ENCODE results near the gene SARM1. TPM values are rescaled to one million over a fixed set of nuclear protein-coding genes. Genes with fewer than 3 reads are reported as not detected.

Gene SARM1
- total and polyA plus RNA-seq, 9 of the 15 experiments (the other 6 are each of a cell fraction or from before 2014, with no cell fraction given): 0.04 to 0.55 (median 0.11) TPM; not detected in 2

- Histone ChIP-seq H3K4me1 (replicated peaks in 1 of 2; ENCODE audit: control insufficient read depth in 2 of 2, insufficient read depth in 2 of 2, low read length in 2 of 2) (no peaks in the 10 kb centered on the region), H3K27me3 (ENCODE audit: control insufficient read depth in 2 of 2, insufficient read depth in 2 of 2, low read length in 2 of 2) (peaks cover 9 to 10% of the 10 kb centered on the region in 2 experiments; a peak in 4 of 5 replicates), H3K79me2 (ENCODE audit: control insufficient read depth, insufficient read depth, low read length) (no peaks in the 10 kb centered on the region), H3K4me3 (no peak overlapping the region), H3K4me2 (ENCODE audit: insufficient read depth, low read length) (no peak overlapping the region), H3K9me1 (ENCODE audit: control insufficient read depth, insufficient read depth, low read length) (no peaks in the 10 kb centered on the region), H4K20me1 (replicated peaks; ENCODE audit: control insufficient read depth, insufficient read depth, low read length) (no peaks in the 10 kb centered on the region), H3K27ac (ENCODE audit: extremely low read depth, low read depth, low read length) (no peak overlapping the region), H3K36me3 (ENCODE audit: control insufficient read depth, insufficient read depth, low read length) (no peaks in the 10 kb centered on the region), H2AFZ (ENCODE audit: low read depth, low read length) (no peak overlapping the region), H3K9ac (ENCODE audit: insufficient read depth in 1 of 2, low read depth in 2 of 2, low read length in 2 of 2) (no peak overlapping the region), H3K9me3 (replicated peaks; ENCODE audit: control insufficient read depth, insufficient read depth, low read depth, low read length) (no peaks in the 10 kb centered on the region)
- ATAC-seq (no peak), DNase-seq (ENCODE audit: extremely low read depth in 1 of 4, low spot score in 3 of 4) (no peak), FAIRE-seq (no peak)
- CTCF ChIA-PET (ENCODE audit: low intra/inter-chr PET ratio): no interaction called here
- TF ChIP-seq PTRF (tag; IDR thresholded peaks at IDR 0.05): no peak
- TF ChIP-seq MAFG (tag; conservative IDR thresholded peaks at IDR 0.05): peak; percentile 55; the same call in 1 of the 2 replicates
- TF ChIP-seq MAFK (IDR thresholded peaks at IDR 0.05; ENCODE audit: low read length): peak; percentile 37; the same call in 1 of the 2 replicates
- TF ChIP-seq C11orf30 (IDR thresholded peaks at IDR 0.05; ENCODE audit: low read depth): peak; percentile 63
- no peak for TF ChIP-seq PCBP2 (IDR thresholded peaks at IDR 0.05; ENCODE audit: low read depth, low read length, poor library complexity, severe bottlenecking)
- TF ChIP-seq ZNF316 (IDR thresholded peaks at IDR 0.05): peak; percentile 83
- peak; percentile 61; the same call in 1 of the 2 replicates for TF ChIP-seq MAFF (IDR thresholded peaks at IDR 0.05; ENCODE audit: low read length)
- in situ Hi-C loops (cut with MboI) (no loop called here), intact Hi-C loops (cut with micrococcal nuclease) (no loop called here)
- POLR2A ChIA-PET: interaction anchor here (0.6 to 0.7 kb wide), 2 partner anchors 12 to 332 kb away, joined by 3 read pairs; no protein-coding TSS in a partner anchor
- no TSS peak for BruUV-seq (replicated peaks)
- 0% methylated on average over 1 of the region's 1 CpG for WGBS (ENCODE audit: insufficient coverage, low coverage, missing lambda C conversion rate)
Measured at GRCh38 chr17:28449859-28450258, 78.4 kb downstream of the SARM1 start.

Small RNA genes within 50 kb of the gene (microRNA-seq; reads per million reads assigned to microRNA genes)
- 1.1 reads per million, percentile 10 among the genes with 10 or more reads in this experiment for gene MIR4723 (ENCODE audit: borderline microRNAs expressed)

Other genes starting within 250 kb of the SARM1 start
Only the 7 nearest of the 14 such genes appear.
- gene TMEM97, start 52.5 kb upstream of the SARM1 start, total RNA-seq (2014; rRNA removed): 59.6 and 71.8 TPM in 2 replicates
- 83.1 and 87.7 TPM in 2 replicates for gene TMEM97, start 52.5 kb upstream of the SARM1 start, total RNA-seq (2014; rRNA removed; fragmentation: Illumina TruSeq; extraction: Trizol)
- gene TMEM97, start 52.5 kb upstream of the SARM1 start, total RNA-seq (2015; rRNA removed; fragmentation: Illumina TruSeq; extraction: Trizol): 72.0 and 74.0 TPM in 2 replicates
- gene TMEM97, start 52.5 kb upstream of the SARM1 start, total RNA-seq (2021): 65.3 and 67.5 TPM in 2 replicates
- gene TMEM97, start 52.5 kb upstream of the SARM1 start, polyA plus RNA-seq (2011; rRNA removed): 88.3 and 117 TPM in 2 replicates
- 89.6 and 121 TPM in 2 replicates for gene TMEM97, start 52.5 kb upstream of the SARM1 start, polyA plus RNA-seq (2014; fragmentation: Illumina TruSeq; extraction: Trizol)
- gene TMEM97, start 52.5 kb upstream of the SARM1 start, polyA plus RNA-seq (2014; fragmentation: Nextera tagmentation; extraction: Ambion mirVana): 10 to 100 TPM; 76.0 to 95.3 TPM
- 34.6 and 44.9 TPM in 2 replicates for gene TMEM97, start 52.5 kb upstream of the SARM1 start, polyA plus RNA-seq (2014; rRNA removed)
- 25.1 and 25.5 TPM in 2 replicates for gene IFT20, start 36.2 kb upstream of the SARM1 start, total RNA-seq (2014; rRNA removed)
- gene IFT20, start 36.2 kb upstream of the SARM1 start, total RNA-seq (2014; rRNA removed; fragmentation: Illumina TruSeq; extraction: Trizol): 20.9 and 26.8 TPM in 2 replicates
- gene IFT20, start 36.2 kb upstream of the SARM1 start, total RNA-seq (2015; rRNA removed; fragmentation: Illumina TruSeq; extraction: Trizol): 14.3 and 14.6 TPM in 2 replicates
- gene IFT20, start 36.2 kb upstream of the SARM1 start, total RNA-seq (2021): 20.1 and 25.2 TPM in 2 replicates
- gene IFT20, start 36.2 kb upstream of the SARM1 start, polyA plus RNA-seq (2011; rRNA removed): 35.8 and 38.6 TPM in 2 replicates
- 19.0 and 19.4 TPM in 2 replicates for gene IFT20, start 36.2 kb upstream of the SARM1 start, polyA plus RNA-seq (2014; fragmentation: Illumina TruSeq; extraction: Trizol)
- 10 to 100 TPM; 11.2 to 17.7 TPM for gene IFT20, start 36.2 kb upstream of the SARM1 start, polyA plus RNA-seq (2014; fragmentation: Nextera tagmentation; extraction: Ambion mirVana)
- 37.6 and 45.4 TPM in 2 replicates for gene IFT20, start 36.2 kb upstream of the SARM1 start, polyA plus RNA-seq (2014; rRNA removed)
- gene TNFAIP1, start 35.9 kb upstream of the SARM1 start, total RNA-seq (2014; rRNA removed): 9.0 and 15.1 TPM in 2 replicates
- 6.3 and 8.2 TPM in 2 replicates for gene TNFAIP1, start 35.9 kb upstream of the SARM1 start, total RNA-seq (2014; rRNA removed; fragmentation: Illumina TruSeq; extraction: Trizol)
- 7.7 and 8.0 TPM in 2 replicates for gene TNFAIP1, start 35.9 kb upstream of the SARM1 start, total RNA-seq (2015; rRNA removed; fragmentation: Illumina TruSeq; extraction: Trizol)
- gene TNFAIP1, start 35.9 kb upstream of the SARM1 start, total RNA-seq (2021): 18.9 and 20.1 TPM in 2 replicates
- gene TNFAIP1, start 35.9 kb upstream of the SARM1 start, polyA plus RNA-seq (2011; rRNA removed): 13.7 and 18.8 TPM in 2 replicates
- gene TNFAIP1, start 35.9 kb upstream of the SARM1 start, polyA plus RNA-seq (2014; fragmentation: Illumina TruSeq; extraction: Trizol): 15.2 and 15.4 TPM in 2 replicates
- 1 to 10 TPM; 2.1 to 2.9 TPM for gene TNFAIP1, start 35.9 kb upstream of the SARM1 start, polyA plus RNA-seq (2014; fragmentation: Nextera tagmentation; extraction: Ambion mirVana)
- gene TNFAIP1, start 35.9 kb upstream of the SARM1 start, polyA plus RNA-seq (2014; rRNA removed): 8.1 and 15.4 TPM in 2 replicates
- 121 and 122 TPM in 2 replicates for gene POLDIP2, start 14.2 kb upstream of the SARM1 start, total RNA-seq (2014; rRNA removed)
- gene POLDIP2, start 14.2 kb upstream of the SARM1 start, total RNA-seq (2014; rRNA removed; fragmentation: Illumina TruSeq; extraction: Trizol): 59.5 and 62.7 TPM in 2 replicates
- 70.6 and 71.4 TPM in 2 replicates for gene POLDIP2, start 14.2 kb upstream of the SARM1 start, total RNA-seq (2015; rRNA removed; fragmentation: Illumina TruSeq; extraction: Trizol)
- 106 and 108 TPM in 2 replicates for gene POLDIP2, start 14.2 kb upstream of the SARM1 start, total RNA-seq (2021)
- gene POLDIP2, start 14.2 kb upstream of the SARM1 start, polyA plus RNA-seq (2011; rRNA removed): 64.6 and 105 TPM in 2 replicates
- 127 and 137 TPM in 2 replicates for gene POLDIP2, start 14.2 kb upstream of the SARM1 start, polyA plus RNA-seq (2014; fragmentation: Illumina TruSeq; extraction: Trizol)
- 10 to 100 TPM; 22.0 to 25.1 TPM for gene POLDIP2, start 14.2 kb upstream of the SARM1 start, polyA plus RNA-seq (2014; fragmentation: Nextera tagmentation; extraction: Ambion mirVana)
- gene POLDIP2, start 14.2 kb upstream of the SARM1 start, polyA plus RNA-seq (2014; rRNA removed): 104 and 109 TPM in 2 replicates
- gene SEBOX, start 6.5 kb upstream of the SARM1 start, total RNA-seq (2014; rRNA removed): not detected in 2 replicates
- gene SEBOX, start 6.5 kb upstream of the SARM1 start, total RNA-seq (2014; rRNA removed; fragmentation: Illumina TruSeq; extraction: Trizol): not detected in 2 replicates
- not detected in 2 replicates for gene SEBOX, start 6.5 kb upstream of the SARM1 start, total RNA-seq (2015; rRNA removed; fragmentation: Illumina TruSeq; extraction: Trizol)
- not detected in 2 replicates for gene SEBOX, start 6.5 kb upstream of the SARM1 start, total RNA-seq (2021)
- gene SEBOX, start 6.5 kb upstream of the SARM1 start, polyA plus RNA-seq (2011; rRNA removed): not detected in 2 replicates
- gene SEBOX, start 6.5 kb upstream of the SARM1 start, polyA plus RNA-seq (2014; fragmentation: Illumina TruSeq; extraction: Trizol): not detected in 2 replicates
- not detected for gene SEBOX, start 6.5 kb upstream of the SARM1 start, polyA plus RNA-seq (2014; fragmentation: Nextera tagmentation; extraction: Ambion mirVana)
- gene SEBOX, start 6.5 kb upstream of the SARM1 start, polyA plus RNA-seq (2014; rRNA removed): not detected in 2 replicates
- 0.14 and 0.33 TPM in 2 replicates for gene VTN, start 1.4 kb upstream of the SARM1 start, total RNA-seq (2014; rRNA removed)
- not detected in 2 replicates for gene VTN, start 1.4 kb upstream of the SARM1 start, total RNA-seq (2014; rRNA removed; fragmentation: Illumina TruSeq; extraction: Trizol)
- gene VTN, start 1.4 kb upstream of the SARM1 start, total RNA-seq (2015; rRNA removed; fragmentation: Illumina TruSeq; extraction: Trizol): 0.15 and 0.36 TPM in 2 replicates
- 0.86 and 2.3 TPM in 2 replicates for gene VTN, start 1.4 kb upstream of the SARM1 start, total RNA-seq (2021)
- 0.11 and 0.17 TPM in 2 replicates for gene VTN, start 1.4 kb upstream of the SARM1 start, polyA plus RNA-seq (2011; rRNA removed)
- gene VTN, start 1.4 kb upstream of the SARM1 start, polyA plus RNA-seq (2014; fragmentation: Illumina TruSeq; extraction: Trizol): 0.13 and 0.68 TPM in 2 replicates
- 1 to 10 TPM in 1 of 2 experiments, under 1 TPM in 1; 0.22 to 1.0 TPM for gene VTN, start 1.4 kb upstream of the SARM1 start, polyA plus RNA-seq (2014; fragmentation: Nextera tagmentation; extraction: Ambion mirVana)
- gene VTN, start 1.4 kb upstream of the SARM1 start, polyA plus RNA-seq (2014; rRNA removed): 0.64 and 0.82 TPM in 2 replicates
- gene SLC46A1, start 34.5 kb downstream of the SARM1 start, total RNA-seq (2014; rRNA removed): 3.1 and 3.4 TPM in 2 replicates
- gene SLC46A1, start 34.5 kb downstream of the SARM1 start, total RNA-seq (2014; rRNA removed; fragmentation: Illumina TruSeq; extraction: Trizol): 1.8 and 3.1 TPM in 2 replicates
- 2.4 and 3.1 TPM in 2 replicates for gene SLC46A1, start 34.5 kb downstream of the SARM1 start, total RNA-seq (2015; rRNA removed; fragmentation: Illumina TruSeq; extraction: Trizol)
- 4.3 and 5.5 TPM in 2 replicates for gene SLC46A1, start 34.5 kb downstream of the SARM1 start, total RNA-seq (2021)
- gene SLC46A1, start 34.5 kb downstream of the SARM1 start, polyA plus RNA-seq (2011; rRNA removed): 2.4 and 4.0 TPM in 2 replicates
- 3.9 and 4.5 TPM in 2 replicates for gene SLC46A1, start 34.5 kb downstream of the SARM1 start, polyA plus RNA-seq (2014; fragmentation: Illumina TruSeq; extraction: Trizol)
- gene SLC46A1, start 34.5 kb downstream of the SARM1 start, polyA plus RNA-seq (2014; fragmentation: Nextera tagmentation; extraction: Ambion mirVana): under 1 TPM; 0.24 to 0.32 TPM
- gene SLC46A1, start 34.5 kb downstream of the SARM1 start, polyA plus RNA-seq (2014; rRNA removed): 2.6 TPM in 2 replicates

All from K562 (cell line).